ENCODE measurements around the gene ACSM3. TPM values are rescaled to one million over a fixed set of nuclear protein-coding genes. Genes with fewer than 3 reads are reported as not detected.

ACSM3 gene
- total RNA-seq, 2 donors from 2014 or later = 1.6 to 1.8 TPM

- Mint-ChIP-seq H3K36me3 (ENCODE audit: low read depth) (no peaks in the 10 kb centered on the region), H3K27ac (no peak overlapping the region), H3K4me3 (no peak overlapping the region), H3K4me1 (no peaks in the 10 kb centered on the region), H3K9me3 (no peaks in the 10 kb centered on the region), H3K27me3 (ENCODE audit: insufficient read depth) (no peaks in the 10 kb centered on the region)
- Histone ChIP-seq H3K4me1 (ENCODE audit: control insufficient read depth, insufficient read depth, low read length) (peaks cover 4% of the 10 kb centered on the region), H3K4me3 (ENCODE audit: low read length) (no peak overlapping the region), H3K9me3 (ENCODE audit: control insufficient read depth, low read length) (no peaks in the 10 kb centered on the region), H3K36me3 (ENCODE audit: control insufficient read depth, insufficient read depth, low read length) (no peaks in the 10 kb centered on the region), H3K27me3 (ENCODE audit: control insufficient read depth, insufficient read depth, low read length, poor library complexity, severe bottlenecking) (no peaks in the 10 kb centered on the region), H3K27ac (ENCODE audit: low read depth, low read length) (no peak overlapping the region), H3K9ac (ENCODE audit: extremely low read depth, low read length, poor library complexity, severe bottlenecking) (no peak overlapping the region)
- TF ChIP-seq, protein P1, sequence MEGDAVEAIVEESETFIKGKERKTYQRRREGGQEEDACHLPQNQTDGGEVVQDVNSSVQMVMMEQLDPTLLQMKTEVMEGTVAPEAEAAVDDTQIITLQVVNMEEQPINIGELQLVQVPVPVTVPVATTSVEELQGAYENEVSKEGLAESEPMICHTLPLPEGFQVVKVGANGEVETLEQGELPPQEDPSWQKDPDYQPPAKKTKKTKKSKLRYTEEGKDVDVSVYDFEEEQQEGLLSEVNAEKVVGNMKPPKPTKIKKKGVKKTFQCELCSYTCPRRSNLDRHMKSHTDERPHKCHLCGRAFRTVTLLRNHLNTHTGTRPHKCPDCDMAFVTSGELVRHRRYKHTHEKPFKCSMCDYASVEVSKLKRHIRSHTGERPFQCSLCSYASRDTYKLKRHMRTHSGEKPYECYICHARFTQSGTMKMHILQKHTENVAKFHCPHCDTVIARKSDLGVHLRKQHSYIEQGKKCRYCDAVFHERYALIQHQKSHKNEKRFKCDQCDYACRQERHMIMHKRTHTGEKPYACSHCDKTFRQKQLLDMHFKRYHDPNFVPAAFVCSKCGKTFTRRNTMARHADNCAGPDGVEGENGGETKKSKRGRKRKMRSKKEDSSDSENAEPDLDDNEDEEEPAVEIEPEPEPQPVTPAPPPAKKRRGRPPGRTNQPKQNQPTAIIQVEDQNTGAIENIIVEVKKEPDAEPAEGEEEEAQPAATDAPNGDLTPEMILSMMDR (conservative IDR thresholded peaks at IDR 0.05) = no peak
- no peak for DNase-seq
Observed at GRCh38 chr16:20784204-20784603, 20.4 kb downstream of the ACSM3 start.

GRCh38 chr16:20789130-20789529 is 25.3 kb downstream of the ACSM3 start:
- Mint-ChIP-seq H3K27ac (no peak overlapping the region), H3K9me3 (no peaks in the 10 kb centered on the region), H3K4me1 (peaks cover 11% of the 10 kb centered on the region), H3K36me3 (ENCODE audit: low read depth) (no peaks in the 10 kb centered on the region), H3K27me3 (ENCODE audit: insufficient read depth) (no peaks in the 10 kb centered on the region), H3K4me3 (no peak overlapping the region)
- Histone ChIP-seq H3K36me3 (ENCODE audit: control insufficient read depth, insufficient read depth, low read length) (no peaks in the 10 kb centered on the region), H3K4me3 (ENCODE audit: low read length) (no peak overlapping the region), H3K4me1 (ENCODE audit: control insufficient read depth, insufficient read depth, low read length) (peaks cover 7% of the 10 kb centered on the region), H3K9me3 (ENCODE audit: control insufficient read depth, low read length) (no peaks in the 10 kb centered on the region), H3K27me3 (ENCODE audit: control insufficient read depth, insufficient read depth, low read length, poor library complexity, severe bottlenecking) (no peaks in the 10 kb centered on the region), H3K27ac (ENCODE audit: low read depth, low read length) (no peak overlapping the region), H3K9ac (ENCODE audit: extremely low read depth, low read length, poor library complexity, severe bottlenecking) (no peak overlapping the region)
- DNase-seq = no peak
- TF ChIP-seq, protein P1 (conservative IDR thresholded peaks at IDR 0.05) = no peak

DNA sequence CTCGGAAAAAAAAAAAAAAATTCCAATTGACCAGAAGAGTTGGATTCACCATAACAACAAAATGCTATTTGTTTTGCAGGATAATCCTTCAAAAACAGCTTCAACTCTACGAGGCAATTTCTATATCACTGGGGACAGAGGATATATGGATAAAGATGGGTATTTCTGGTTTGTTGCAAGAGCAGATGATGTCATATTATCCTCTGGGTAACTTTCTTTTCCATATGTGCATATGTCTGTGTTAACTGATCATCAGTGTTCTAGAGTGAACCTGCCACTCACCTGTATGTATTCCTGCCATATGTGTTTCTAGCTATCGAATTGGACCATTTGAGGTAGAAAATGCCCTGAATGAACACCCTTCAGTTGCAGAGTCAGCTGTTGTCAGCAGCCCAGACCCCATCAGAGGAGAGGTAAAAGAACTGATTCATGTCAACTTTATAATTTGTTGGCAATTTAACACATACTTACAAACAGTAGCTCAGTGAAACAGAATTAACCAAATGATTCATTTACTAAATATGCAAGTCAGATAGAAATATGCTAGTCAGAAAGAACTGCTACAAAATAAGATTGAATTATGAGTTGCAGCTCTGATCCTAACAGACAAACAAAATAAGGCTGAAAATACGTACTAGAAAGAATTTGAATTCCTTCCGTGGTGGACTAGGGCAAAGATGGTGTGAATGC is 28.3 kb downstream of the ACSM3 start:
- Histone ChIP-seq H3K27ac (ENCODE audit: low read depth, low read length) (no peak overlapping the region), H3K36me3 (ENCODE audit: control insufficient read depth, insufficient read depth, low read length) (no peaks in the 10 kb centered on the region)
- WGBS, 2 experiments (ENCODE audit: insufficient coverage in 1 of 2, insufficient read length in 1 of 2) = 93 to 96% methylated on average over 5 of the region's 5 CpGs

More for the DNA sequence above, 28.3 kb downstream of the ACSM3 start:
- H3K4me3 ChIP-seq (ENCODE audit: low read length) = no peak overlapping the region
- no peak for DNase-seq
- Mint-ChIP-seq H3K9me3 (no peaks in the 10 kb centered on the region), H3K27ac (no peak overlapping the region), H3K4me1 (peaks cover 11% of the 10 kb centered on the region), H3K27me3 (ENCODE audit: insufficient read depth) (no peaks in the 10 kb centered on the region), H3K36me3 (ENCODE audit: low read depth) (no peaks in the 10 kb centered on the region), H3K4me3 (no peak overlapping the region)
- H3K9me3 ChIP-seq (ENCODE audit: control insufficient read depth, low read length) = no peaks in the 10 kb centered on the region
- H3K4me1 ChIP-seq (ENCODE audit: control insufficient read depth, insufficient read depth, low read length) = peaks cover 7% of the 10 kb centered on the region
- no peak overlapping the region for H3K9ac ChIP-seq (ENCODE audit: extremely low read depth, low read length, poor library complexity, severe bottlenecking)
- TF ChIP-seq, protein P1 (conservative IDR thresholded peaks at IDR 0.05) = no peak
- no peaks in the 10 kb centered on the region for H3K27me3 ChIP-seq (ENCODE audit: control insufficient read depth, insufficient read depth, low read length, poor library complexity, severe bottlenecking)

Measured in endodermal cell (in vitro differentiated cells).